Naive thymus-derived CD4-positive, alpha-beta T cell (primary cell): Measurements from ENCODE around the gene CDH23. TPM values are rescaled to one million over a fixed set of nuclear protein-coding genes. Genes with fewer than 3 reads are reported as not detected.
A peak's percentile ranks its signal among the peaks of the same experiment; 100 is the strongest.

Source experiments
- ATAC-seq: fragments of 150-1000 bp; cut with Tn5 transposase; 2 replicates; pipeline ENCODE4 v1.10.0; 2021; ENCODE audit warnings: mild to moderate bottlenecking, moderate library complexity
- CTCF ChIA-PET: fragments of 350-600 bp; sonication (Branson Sonifier 250); formaldehyde crosslinking; loops from one replicate; lab custom pipeline; 2021; ENCODE audit warnings: antibody characterized with exemption; lab: Charles Lee
- POLR2A ChIA-PET: fragments of 350-600 bp; sonication (Branson Sonifier 250); formaldehyde crosslinking; loops from one replicate; lab custom pipeline; 2021; ENCODE audit warnings: antibody characterized with exemption, inconsistent platforms; lab: Charles Lee
- DNase-seq, 9 donors: peaks; one replicate each; pipeline versions ENCODE4 v3.0.0 to v3.0.0-alpha.2; 2020 to 2022; ENCODE audit warnings: mixed read lengths in 1 of 9
- H3K27ac ChIP-seq: one replicate; pipeline ENCODE4 v1.7.0; 2013; ENCODE audit warnings: mild to moderate bottlenecking, low read depth, low read length, moderate library complexity
- H3K27me3 ChIP-seq, 2 donors: one replicate each; pipeline ENCODE4 v1.7.0; 2013; ENCODE audit warnings: low read length in 2 of 2, mild to moderate bottlenecking in 2 of 2, moderate library complexity in 2 of 2; ENCODE audit not compliant: control insufficient read depth in 2 of 2, insufficient read depth in 2 of 2
- H3K36me3 ChIP-seq, 3 experiments: 1 replicate in 2 of 3; 2 replicates in 1 of 3; pipeline ENCODE4 v1.7.0; 2013; ENCODE audit warnings: low read length in 3 of 3, mild to moderate bottlenecking in 3 of 3, moderate library complexity in 1 of 3; ENCODE audit not compliant: insufficient read depth in 3 of 3, control insufficient read depth in 2 of 3
- H3K4me1 ChIP-seq, 2 donors: one replicate each; pipeline ENCODE4 v1.7.0; 2013; ENCODE audit warnings: low read length in 2 of 2, mild to moderate bottlenecking in 2 of 2, moderate library complexity in 1 of 2; ENCODE audit not compliant: control insufficient read depth in 2 of 2, insufficient read depth in 2 of 2
- H3K4me3 ChIP-seq: 2 replicates; pipeline ENCODE4 v1.7.0; 2013; ENCODE audit warnings: mild to moderate bottlenecking, low read length
- H3K9me3 ChIP-seq, 3 experiments: 1 replicate in 2 of 3; 2 replicates in 1 of 3; pipeline ENCODE4 v1.7.0; 2013; ENCODE audit warnings: low read length in 3 of 3; ENCODE audit not compliant: control insufficient read depth in 2 of 3
- H3K27ac Mint-ChIP-seq, 9 donors: one replicate each; pipeline ENCODE4 v1.8.0; 2020 to 2022; ENCODE audit warnings: mixed read lengths in 9 of 9, mild to moderate bottlenecking in 8 of 9, moderate library complexity in 5 of 9, inconsistent platforms in 2 of 9
- H3K27me3 Mint-ChIP-seq, 5 donors: one replicate each; pipeline ENCODE4 v1.8.0; 2021 to 2022; ENCODE audit warnings: mixed read lengths in 5 of 5, mild to moderate bottlenecking in 1 of 5
- H3K36me3 Mint-ChIP-seq, 5 donors: one replicate each; pipeline ENCODE4 v1.8.0; 2020 to 2022; ENCODE audit warnings: mixed read lengths in 5 of 5, mild to moderate bottlenecking in 3 of 5, inconsistent platforms in 1 of 5
- H3K4me1 Mint-ChIP-seq, 7 donors: one replicate each; pipeline ENCODE4 v1.8.0; 2020 to 2022; ENCODE audit warnings: mixed read lengths in 7 of 7, mild to moderate bottlenecking in 3 of 7, inconsistent platforms in 1 of 7
- H3K4me3 Mint-ChIP-seq, 10 donors: one replicate each; pipeline ENCODE4 v1.8.0; 2020 to 2022; ENCODE audit warnings: mild to moderate bottlenecking in 10 of 10, mixed read lengths in 10 of 10, moderate library complexity in 6 of 10, inconsistent platforms in 2 of 10
- H3K9me3 Mint-ChIP-seq, 11 donors: one replicate each; pipeline ENCODE4 v1.8.0; 2020 to 2022; ENCODE audit warnings: mixed read lengths in 11 of 11, mild to moderate bottlenecking in 4 of 11, inconsistent platforms in 1 of 11, moderate library complexity in 1 of 11
- intact Hi-C, 2 donors: fragments of 100-400 bp; cut with micrococcal nuclease; formaldehyde crosslinking; loops; one replicate each; pipeline ENCODE4 v1.15.1; 2023
- polyA plus RNA-seq, 2 donors: library from polyadenylated mRNA; unstranded; fragments of 300-500 nt; fragmentation: Illumina TruSeq; gene quantifications; one replicate each; pipeline ENCODE4 v1.2.3, GENCODE V29; 2021
- total RNA-seq, 6 experiments: library from RNA in 5 of 6; stranded (reverse) in 5 of 6; gene quantifications; 1 replicate in 5 of 6; 2 replicates in 1 of 6; pipeline ENCODE4 v1.2.3 and lab custom pipeline; 2021 to 2026

CDH23 gene
- total and polyA plus RNA-seq, 7 experiments from 2014 or later = 1.1 to 18.3 (median 7.9) TPM

- H3K36me3 Mint-ChIP-seq = no peaks in the 10 kb centered on the region
- no peaks in the 10 kb centered on the region for H3K9me3 ChIP-seq
- intact Hi-C loops = no loop called here
- H3K27me3 ChIP-seq = no peaks in the 10 kb centered on the region
- H3K36me3 ChIP-seq = no peaks in the 10 kb centered on the region
- H3K4me3 ChIP-seq = no peak overlapping the region
- ChIA-PET CTCF (no interaction called here), POLR2A (no interaction called here)
- no peak overlapping the region for H3K4me3 Mint-ChIP-seq
- H3K27me3 Mint-ChIP-seq = no peaks in the 10 kb centered on the region
- no peak overlapping the region for H3K27ac Mint-ChIP-seq
- H3K27ac ChIP-seq = no peak overlapping the region
- ATAC-seq = peak; percentile 66
- H3K4me1 Mint-ChIP-seq = no peaks in the 10 kb centered on the region
- peak in 1 of 9 donors; percentile 37 for DNase-seq
- H3K4me1 ChIP-seq = no peaks in the 10 kb centered on the region
- peaks cover 0 to 1% (median 0%) of the 10 kb centered on the region in 11 donors for H3K9me3 Mint-ChIP-seq
Observed at GRCh38 chr10:71547876-71548846, 151.4 kb downstream of the CDH23 start.

DNA sequence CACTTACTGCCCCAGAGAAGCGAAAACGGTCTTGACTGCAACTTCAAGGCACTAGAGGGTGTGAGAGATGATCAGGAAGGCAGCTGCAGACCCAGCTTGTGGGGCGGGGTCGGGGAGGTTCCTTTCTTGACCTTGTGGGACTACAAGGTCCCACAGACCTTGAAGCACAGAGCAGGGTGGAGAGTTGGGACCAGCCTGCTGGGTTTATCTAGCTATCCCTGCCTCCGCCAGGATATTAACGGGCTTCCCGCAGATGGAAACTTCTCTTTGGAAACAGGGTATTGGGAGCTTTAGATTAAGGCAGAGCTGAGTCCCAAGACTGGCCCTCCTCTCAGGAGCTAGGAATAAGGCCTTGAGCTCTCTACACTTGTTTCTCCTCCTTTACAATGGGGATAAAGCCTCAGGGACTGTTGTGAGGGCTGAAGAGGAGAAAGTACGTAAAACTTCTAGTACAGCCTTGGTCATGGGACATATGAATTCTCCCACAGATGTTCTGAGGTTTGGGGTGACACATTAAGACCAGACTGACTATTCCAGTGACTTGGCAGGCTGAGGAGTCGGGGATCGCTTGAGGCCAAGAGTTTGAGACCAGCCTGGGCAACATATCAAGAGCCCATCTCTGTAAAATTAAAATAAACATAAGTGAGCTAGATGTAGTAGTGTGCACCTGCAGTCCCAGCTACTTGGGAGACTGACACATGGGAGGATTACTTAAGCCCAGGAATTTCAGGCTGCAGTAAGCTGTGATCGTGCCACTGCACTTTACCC, 153.2 kb downstream of the CDH23 start:
- H3K27me3 ChIP-seq = no peaks in the 10 kb centered on the region
- no peak for ATAC-seq
- no peaks in the 10 kb centered on the region for H3K9me3 ChIP-seq
- H3K36me3 ChIP-seq = no peaks in the 10 kb centered on the region
- CTCF ChIA-PET = no interaction called here
- Mint-ChIP-seq H3K4me1 (no peaks in the 10 kb centered on the region), H3K27me3 (no peaks in the 10 kb centered on the region), H3K27ac (no peak overlapping the region), H3K4me3 (no peak overlapping the region), H3K9me3 (no peaks in the 10 kb centered on the region), H3K36me3 (no peaks in the 10 kb centered on the region)
- H3K4me1 ChIP-seq = no peaks in the 10 kb centered on the region
- H3K4me3 ChIP-seq = no peak overlapping the region
- no peak overlapping the region for H3K27ac ChIP-seq
- intact Hi-C loops = no loop called here
- POLR2A ChIA-PET = no interaction called here
- DNase-seq = no peak

DNA sequence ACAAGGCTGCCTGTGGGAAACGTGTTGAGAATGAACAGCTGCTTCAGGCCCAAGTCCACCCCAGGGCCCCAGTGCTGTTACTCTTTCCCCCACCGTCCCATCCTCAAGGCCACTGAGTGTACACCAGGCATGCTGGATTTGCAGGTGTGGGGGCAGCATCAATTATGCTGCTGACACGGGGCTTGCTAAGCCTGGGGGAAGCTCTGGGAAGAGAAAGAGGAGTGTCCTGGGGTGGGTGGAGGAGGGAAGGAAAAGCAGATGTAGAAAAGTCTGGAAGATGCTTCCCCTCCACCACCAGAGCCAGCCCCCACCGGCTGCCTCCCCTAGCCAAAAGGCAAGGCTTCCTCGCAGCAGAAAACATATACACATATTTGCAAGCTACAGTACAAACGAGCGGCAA, 153.9 kb downstream of the CDH23 start:
- DNase-seq (no peak), ATAC-seq (no peak)
- H3K27ac ChIP-seq = no peak overlapping the region
- no peaks in the 10 kb centered on the region for H3K4me1 ChIP-seq
- no peaks in the 10 kb centered on the region for H3K27me3 Mint-ChIP-seq
- H3K27ac Mint-ChIP-seq = no peak overlapping the region
- no peaks in the 10 kb centered on the region for H3K9me3 Mint-ChIP-seq
- CTCF ChIA-PET = no interaction called here
- no peaks in the 10 kb centered on the region for H3K27me3 ChIP-seq
- intact Hi-C loops = no loop called here
- H3K4me1 Mint-ChIP-seq = no peaks in the 10 kb centered on the region
- H3K4me3 ChIP-seq = no peak overlapping the region
- no peak overlapping the region for H3K4me3 Mint-ChIP-seq
- H3K9me3 ChIP-seq = no peaks in the 10 kb centered on the region
- no peaks in the 10 kb centered on the region for H3K36me3 ChIP-seq
- no peaks in the 10 kb centered on the region for H3K36me3 Mint-ChIP-seq
- POLR2A ChIA-PET = no interaction called here

GRCh38 chr10:71551970-71552369, 155.2 kb downstream of the CDH23 start:
- Mint-ChIP-seq H3K4me3 (no peak overlapping the region), H3K4me1 (no peaks in the 10 kb centered on the region), H3K36me3 (no peaks in the 10 kb centered on the region), H3K27me3 (peaks cover 0 to 5% (median 3%) of the 10 kb centered on the region in 5 donors), H3K27ac (no peak overlapping the region), H3K9me3 (peaks cover 0 to 2% (median 0%) of the 10 kb centered on the region in 11 donors)
- CTCF ChIA-PET = no interaction called here
- DNase-seq = no peak
- Histone ChIP-seq H3K9me3 (no peaks in the 10 kb centered on the region), H3K27ac (no peak overlapping the region), H3K4me1 (no peaks in the 10 kb centered on the region), H3K27me3 (no peaks in the 10 kb centered on the region), H3K36me3 (no peaks in the 10 kb centered on the region), H3K4me3 (no peak overlapping the region)
- POLR2A ChIA-PET = no interaction called here
- intact Hi-C loops = no loop called here
- no peak for ATAC-seq

DNA sequence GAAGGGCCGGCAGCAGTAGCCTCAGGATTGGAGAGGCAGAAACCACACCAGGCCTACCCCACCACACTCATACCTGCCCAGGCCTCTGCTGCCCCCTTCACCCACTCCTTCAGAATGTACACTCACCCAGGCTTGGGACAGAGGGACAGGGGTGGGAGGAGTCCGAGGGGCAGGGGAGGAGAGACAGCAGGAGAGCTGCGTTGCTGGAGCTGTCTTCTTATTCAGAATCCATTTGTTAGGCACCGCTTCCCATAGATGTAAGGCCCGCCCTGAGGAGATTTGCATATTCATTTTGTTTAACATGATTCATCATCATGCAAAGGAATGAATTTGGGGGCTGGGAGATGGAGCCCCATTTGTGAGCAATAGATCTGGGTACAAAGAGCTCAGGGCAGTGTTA, 156.7 kb downstream of the CDH23 start:
- no peak for DNase-seq
- ChIA-PET CTCF (no interaction called here), POLR2A (no interaction called here)
- no peak for ATAC-seq
- no peak overlapping the region for H3K4me3 ChIP-seq
- H3K4me3 Mint-ChIP-seq = no peak overlapping the region
- H3K27me3 ChIP-seq = no peaks in the 10 kb centered on the region
- H3K27ac Mint-ChIP-seq = no peak overlapping the region
- H3K4me1 ChIP-seq = no peaks in the 10 kb centered on the region
- H3K27me3 Mint-ChIP-seq = peaks cover 0 to 6% (median 5%) of the 10 kb centered on the region in 5 donors
- intact Hi-C loops = no loop called here
- H3K36me3 Mint-ChIP-seq = no peaks in the 10 kb centered on the region
- H3K9me3 Mint-ChIP-seq = peaks cover 0 to 2% (median 0%) of the 10 kb centered on the region in 11 donors
- H3K4me1 Mint-ChIP-seq = no peaks in the 10 kb centered on the region
- H3K27ac ChIP-seq = no peak overlapping the region
- H3K36me3 ChIP-seq = no peaks in the 10 kb centered on the region
- no peaks in the 10 kb centered on the region for H3K9me3 ChIP-seq

DNA sequence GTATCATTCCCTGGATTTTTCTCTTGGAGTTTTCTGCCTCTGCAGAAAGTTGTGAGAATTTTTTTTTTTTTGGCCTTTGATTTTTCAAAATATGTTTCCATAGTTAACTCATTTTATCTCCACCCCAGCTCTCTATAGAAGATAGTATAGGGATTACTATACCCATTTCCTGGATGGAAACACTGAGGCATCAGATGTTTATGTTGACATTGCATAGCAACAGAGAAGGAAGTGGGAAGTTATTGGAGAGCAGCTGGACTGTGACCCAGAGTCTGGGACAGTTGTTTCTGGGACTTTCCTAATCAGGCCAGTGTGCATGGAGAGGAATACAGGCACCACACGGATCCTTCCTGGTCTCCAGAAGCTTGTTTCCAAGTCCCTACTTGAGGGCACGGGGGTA, 158.0 kb downstream of the CDH23 start:
- POLR2A ChIA-PET = interaction anchor here (0.6 kb wide), 1 partner anchor 14 kb away, joined by 4 read pairs; no protein-coding TSS in a partner anchor
- no peaks in the 10 kb centered on the region for H3K9me3 ChIP-seq
- H3K9me3 Mint-ChIP-seq = peaks cover 0 to 2% (median 0%) of the 10 kb centered on the region in 11 donors
- no peaks in the 10 kb centered on the region for H3K36me3 ChIP-seq
- intact Hi-C loops = no loop called here
- H3K4me3 Mint-ChIP-seq = no peak overlapping the region
- DNase-seq = no peak
- no peak overlapping the region for H3K27ac Mint-ChIP-seq
- peak; percentile 8 for ATAC-seq
- H3K27me3 ChIP-seq = no peaks in the 10 kb centered on the region
- H3K4me1 ChIP-seq = no peaks in the 10 kb centered on the region
- no peak overlapping the region for H3K4me3 ChIP-seq
- peaks cover 0 to 10% (median 7%) of the 10 kb centered on the region in 5 donors for H3K27me3 Mint-ChIP-seq
- no peaks in the 10 kb centered on the region for H3K4me1 Mint-ChIP-seq
- no peak overlapping the region for H3K27ac ChIP-seq
- no peaks in the 10 kb centered on the region for H3K36me3 Mint-ChIP-seq
- CTCF ChIA-PET = interaction anchor here (1.5 kb wide), 1 partner anchor 15 kb away, joined by 6 read pairs; no protein-coding TSS in a partner anchor
